ENCODE results near the gene MCC.

MCC gene

GRCh38 chr5:113063927-113064326 lies 424.3 kb downstream of the MCC start:
- DNase-seq: no peak

DNA sequence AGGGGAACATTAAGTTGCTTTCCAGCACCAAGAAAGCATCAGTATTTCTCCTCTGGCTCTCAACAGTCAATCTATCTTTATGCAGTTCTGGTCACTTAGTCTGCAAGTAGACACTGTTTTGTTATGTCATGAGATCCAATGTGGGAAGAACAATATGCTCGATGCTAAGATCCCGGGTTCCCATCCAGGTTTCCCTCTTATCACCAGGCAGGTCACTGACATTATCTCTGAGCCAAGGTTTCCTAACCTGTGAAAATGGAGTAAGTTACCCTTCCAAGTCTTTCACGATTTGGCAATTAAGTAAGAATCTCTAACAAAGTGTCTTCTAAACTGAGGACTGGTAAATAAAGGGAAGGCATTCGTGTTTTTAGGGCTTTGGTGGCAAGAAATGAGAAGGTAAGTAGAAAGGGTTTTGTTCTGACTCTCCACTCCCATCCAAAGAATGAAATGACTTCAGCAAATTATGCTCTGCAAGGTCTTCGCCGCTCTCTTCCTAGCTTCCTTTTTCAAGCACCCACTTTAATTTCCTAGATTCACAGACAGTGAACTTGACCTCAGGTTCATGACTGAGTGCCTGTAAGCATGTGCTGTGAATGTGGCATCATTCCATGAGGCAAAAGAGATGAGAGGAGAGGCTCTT lies 425.3 kb downstream of the MCC start:
- DNase-seq: no peak

- DNase-seq: no peak
Measured at GRCh38 chr5:113061846-113062780, 426.1 kb downstream of the MCC start.

GRCh38 chr5:113060408-113061025 lies 427.7 kb downstream of the MCC start:
- DNase-seq: no peak

- no peak for DNase-seq
Measured at GRCh38 chr5:113059232-113060040, 428.8 kb downstream of the MCC start.

- DNase-seq: no peak
Measured at GRCh38 chr5:113058706-113059226, 429.5 kb downstream of the MCC start.

- DNase-seq: no peak
Measured at GRCh38 chr5:113058269-113058668, 430.0 kb downstream of the MCC start.

GRCh38 chr5:113057557-113057984 lies 430.7 kb downstream of the MCC start:
- no peak for DNase-seq

DNA sequence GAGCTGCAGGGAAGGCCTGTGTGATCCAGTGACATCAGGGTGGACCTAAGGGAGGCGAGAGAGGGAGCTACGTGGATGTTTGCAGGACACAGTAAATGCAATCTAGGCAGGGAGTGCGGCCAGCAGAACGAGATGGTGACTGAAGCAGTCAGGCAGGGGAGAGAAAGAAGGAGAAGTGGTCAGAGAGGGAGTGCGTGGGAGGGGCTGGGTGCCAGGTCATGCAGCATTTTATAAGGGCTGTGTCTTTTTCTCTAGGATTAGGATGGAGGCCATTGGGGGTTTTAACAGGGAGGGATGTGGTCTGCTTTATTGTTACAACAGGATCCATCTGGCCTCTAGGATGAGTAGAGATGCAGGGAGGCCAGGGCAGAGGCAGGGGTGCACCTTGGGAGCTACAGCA lies 431.3 kb downstream of the MCC start:
- DNase-seq: no peak

DNA sequence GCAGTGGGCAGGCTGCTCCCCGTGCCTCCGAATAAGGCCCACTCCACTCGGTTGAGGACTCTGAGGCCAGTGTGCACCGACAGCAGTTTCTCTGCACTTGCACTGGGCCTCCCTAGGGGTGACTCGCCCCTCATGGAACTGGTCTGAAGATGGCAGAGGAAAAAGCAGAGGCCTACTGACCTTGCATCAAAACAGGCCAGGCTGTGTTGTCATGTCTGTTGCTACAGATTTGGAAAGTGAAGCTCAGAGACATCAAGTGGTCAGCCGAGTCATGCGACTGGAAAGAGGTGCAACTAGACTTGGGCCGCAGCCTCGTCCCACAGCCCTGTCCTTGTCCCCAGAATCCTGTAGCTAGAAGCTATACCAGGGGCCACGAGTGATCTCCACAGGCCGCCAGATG lies 433.4 kb downstream of the MCC start:
- DNase-seq: no peak

GRCh38 chr5:113053511-113053995 lies 434.7 kb downstream of the MCC start:
- DNase-seq: no peak

- DNase-seq: no peak
Measured at GRCh38 chr5:113052041-113052795, 436.0 kb downstream of the MCC start.

DNA sequence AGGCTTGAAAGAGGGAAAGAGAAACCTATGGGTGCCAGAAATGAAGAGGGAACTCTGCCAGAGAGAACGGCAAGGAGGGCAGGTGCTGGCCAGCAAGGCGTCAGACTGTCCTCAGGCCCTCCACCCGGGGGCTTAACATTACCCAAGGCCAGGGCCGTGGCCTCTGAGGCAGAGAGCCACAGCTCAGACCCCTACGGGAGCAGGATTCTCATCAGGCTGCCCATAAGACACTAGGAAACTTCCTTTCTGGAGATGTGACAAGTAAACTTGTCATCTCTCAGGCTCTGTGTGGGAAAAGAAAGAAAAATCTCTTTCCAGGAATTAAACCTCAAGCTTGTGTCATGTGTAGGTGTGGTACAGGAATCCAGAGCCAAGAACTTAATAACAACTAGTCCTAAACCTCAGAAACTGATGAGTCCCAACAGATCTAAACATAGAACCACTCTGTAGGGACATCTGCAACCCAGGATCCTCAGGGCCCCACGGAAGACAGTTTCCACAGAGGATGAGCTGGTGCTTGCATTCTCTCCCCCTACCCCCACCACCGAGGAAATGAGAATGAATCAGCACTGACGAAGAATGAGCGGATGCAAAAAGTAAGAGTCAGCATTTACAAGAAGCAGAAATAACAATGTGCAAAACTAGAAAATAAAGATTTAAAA lies 437.4 kb downstream of the MCC start:
- DNase-seq: no peak

DNA sequence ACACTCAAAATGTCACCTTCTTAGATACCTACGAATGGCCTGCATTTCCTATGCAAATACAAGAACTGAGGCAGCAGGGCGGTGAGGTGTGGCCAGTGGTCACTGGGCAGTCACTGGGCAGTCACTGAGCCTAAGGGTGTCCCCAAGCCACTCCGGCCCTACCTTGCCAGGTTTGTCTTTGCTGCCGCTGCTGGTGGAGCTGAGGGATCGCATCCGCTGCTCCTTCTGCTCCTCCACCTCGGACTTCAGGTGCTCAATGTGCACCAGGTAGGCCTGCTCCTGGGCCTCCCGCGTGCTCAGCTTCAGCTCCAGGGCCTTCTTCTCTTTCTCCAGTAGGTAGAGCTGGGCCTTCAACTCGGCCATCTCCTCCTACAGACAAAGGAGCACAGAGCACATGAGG lies 439.3 kb downstream of the MCC start:
- DNase-seq: no peak

GRCh38 chr5:113047733-113048652 lies 440.3 kb downstream of the MCC start:
- DNase-seq: no peak

GRCh38 chr5:113047234-113047633 lies 441.0 kb downstream of the MCC start:
- DNase-seq: no peak

- DNase-seq: no peak
Measured at GRCh38 chr5:113044776-113045465, 443.3 kb downstream of the MCC start.

- DNase-seq: no peak
Measured at GRCh38 chr5:113043491-113043931, 444.7 kb downstream of the MCC start.

Measured in DMS153 (cell line).